GM19468 (cell line): Measurements from ENCODE around the gene BBS7.

Experiments used
- ATAC-seq: cut with Tn5 transposase; IDR thresholded peaks from one replicate; pipeline ENCODE4 v1.9.1; 2021; ENCODE audit warnings: mild to moderate bottlenecking, moderate library complexity, moderate number of reproducible peaks; ENCODE audit not compliant: unreplicated experiment; ENCODE audit errors: extremely low read depth

BBS7 gene

DNA sequence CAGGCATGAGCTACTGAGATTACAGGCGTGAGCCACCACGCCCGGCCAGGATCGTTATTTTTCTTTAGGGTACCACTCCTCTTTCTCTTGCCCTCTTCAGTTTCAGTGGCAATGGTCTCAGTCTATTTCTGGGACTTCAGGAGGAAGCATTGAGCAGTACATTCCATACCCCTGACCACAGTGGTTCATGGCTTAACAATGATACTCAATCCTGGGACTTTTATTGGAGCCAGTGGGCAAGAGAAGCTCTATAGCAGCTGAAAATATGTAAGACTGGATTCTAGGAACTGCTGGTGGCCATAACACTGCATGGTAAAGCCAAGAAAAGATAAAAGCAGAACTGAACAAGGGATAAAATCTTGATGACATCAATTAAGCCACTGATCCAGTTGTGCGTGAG lies 40.8 kb downstream of the BBS7 start:
- ATAC-seq, result no peak

GRCh38 chr4:121827853-121828252 lies 42.4 kb downstream of the BBS7 start:
- ATAC-seq, result no peak

- ATAC-seq, result no peak
Measured at GRCh38 chr4:121824950-121825349, 45.3 kb downstream of the BBS7 start.

GRCh38 chr4:121824171-121824527 lies 46.1 kb downstream of the BBS7 start:
- ATAC-seq, result no peak

GRCh38 chr4:121823505-121824170 lies 46.6 kb downstream of the BBS7 start, which contains the start of gene CCNA2:
Gene CCNA2 (minus strand): TSS chr4:121823883. CDS start chr4:121823628, 255 bp downstream.
- ATAC-seq, result peak; percentile 97

DNA sequence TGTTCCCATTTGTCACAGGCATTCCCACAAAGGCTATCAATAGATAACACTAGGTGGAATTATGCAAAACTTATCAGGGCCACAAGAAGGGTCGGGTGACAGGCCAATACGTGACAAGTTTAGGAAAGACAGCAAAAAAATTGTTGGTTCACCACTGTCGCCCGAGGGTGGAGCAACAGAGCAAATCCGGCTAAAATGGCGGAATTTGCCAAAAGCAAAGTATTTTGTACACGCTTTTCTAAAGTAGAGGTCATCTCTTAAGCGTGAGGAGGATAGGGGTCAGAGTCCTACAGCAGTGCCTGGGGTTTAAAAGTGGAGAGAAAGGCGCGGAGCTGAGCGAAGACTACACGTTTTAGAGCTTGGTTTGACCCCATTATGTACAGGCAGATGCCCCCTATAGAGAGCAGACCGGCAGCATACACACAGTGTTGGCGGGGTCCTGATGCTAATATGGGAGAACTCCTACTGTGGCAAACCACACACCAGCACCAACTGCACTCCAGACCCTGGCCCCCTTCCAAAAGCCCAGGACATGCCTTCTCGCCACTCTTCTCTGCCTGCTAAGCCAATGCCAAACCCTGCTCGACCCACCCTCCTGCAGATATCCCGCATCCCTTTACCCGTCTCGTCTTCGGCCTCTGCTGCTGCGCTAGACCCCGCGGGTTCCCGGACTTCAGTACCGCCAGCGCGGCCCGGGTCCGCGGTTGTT lies 47.3 kb downstream of the BBS7 start:
- peak; percentile 22 for ATAC-seq

DNA sequence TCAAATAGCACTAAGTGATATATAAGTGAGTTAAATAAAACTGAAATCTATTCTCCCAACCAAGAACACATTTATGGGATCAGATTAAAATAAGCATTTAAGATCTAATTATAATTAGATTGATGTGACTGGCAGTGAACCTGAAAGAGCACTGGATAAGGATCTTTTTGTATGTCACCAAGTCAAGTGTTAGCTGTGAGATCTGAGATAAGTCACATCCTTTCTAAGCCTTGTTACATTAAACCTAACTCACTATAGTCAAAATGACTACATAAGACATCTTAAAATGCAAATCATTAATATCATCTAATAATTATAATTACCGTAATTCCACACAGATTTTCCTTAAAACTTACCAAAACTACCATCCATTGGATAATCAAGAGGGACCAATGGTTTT lies 48.2 kb downstream of the BBS7 start:
- no peak for ATAC-seq

- ATAC-seq, result no peak
Measured at GRCh38 chr4:121819216-121819965, 50.9 kb downstream of the BBS7 start.

GRCh38 chr4:121818215-121818614 lies 52.1 kb downstream of the BBS7 start:
- no peak for ATAC-seq

GRCh38 chr4:121817701-121818100 lies 52.6 kb downstream of the BBS7 start:
- no peak for ATAC-seq

DNA sequence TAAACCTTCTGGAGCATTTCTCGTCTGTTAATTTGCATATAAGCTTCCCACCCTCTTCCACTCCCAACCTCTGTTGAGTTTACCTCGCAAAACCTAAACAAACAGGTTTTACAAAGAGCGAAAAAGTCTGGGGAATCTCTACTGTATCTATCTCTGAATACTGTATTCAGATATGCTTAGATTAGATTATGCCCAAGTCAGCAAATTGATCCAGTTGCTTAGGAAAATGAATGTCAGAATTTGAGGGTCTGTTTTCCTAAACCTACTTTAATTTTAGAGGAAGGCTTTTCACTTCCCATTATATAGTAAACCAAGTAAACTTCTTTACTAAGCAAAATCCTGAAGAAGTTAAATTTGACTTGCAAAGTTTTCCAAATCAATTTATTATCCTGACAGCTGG lies 53.3 kb downstream of the BBS7 start:
- ATAC-seq, result no peak

GRCh38 chr4:121814756-121815155 lies 55.5 kb downstream of the BBS7 start:
- ATAC-seq, result no peak

- ATAC-seq, result no peak
Measured at GRCh38 chr4:121811122-121811521, 59.2 kb downstream of the BBS7 start.

GRCh38 chr4:121806411-121806810 lies 63.9 kb downstream of the BBS7 start:
- ATAC-seq, result no peak

- no peak for ATAC-seq
Measured at GRCh38 chr4:121801715-121802075, 68.6 kb downstream of the BBS7 start.

- peak; percentile 53 for ATAC-seq
Measured at GRCh38 chr4:121800961-121801714, 69.1 kb downstream of the BBS7 start, which contains the start of gene EXOSC9. Gene EXOSC9 (plus strand): TSS chr4:121801323. CDS start chr4:121801425, 102 bp downstream.

DNA sequence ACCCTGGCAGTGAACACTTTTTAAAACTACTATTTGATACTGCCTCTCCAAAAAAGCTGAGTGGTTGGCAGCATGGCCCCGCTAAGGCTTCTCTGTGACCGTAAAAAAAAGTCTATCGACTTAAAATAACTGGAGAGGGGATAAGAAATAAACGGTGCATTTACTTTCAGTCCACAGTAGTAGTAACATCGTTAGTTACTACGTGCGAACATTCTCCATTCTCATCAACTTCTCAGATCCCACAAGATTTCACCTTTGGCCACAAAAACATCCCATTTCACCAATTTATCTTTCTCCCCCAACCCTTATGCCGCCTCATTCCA lies 69.7 kb downstream of the BBS7 start:
- ATAC-seq, result no peak

- no peak for ATAC-seq
Measured at GRCh38 chr4:121799867-121800501, 70.3 kb downstream of the BBS7 start.

GRCh38 chr4:121799208-121799823 lies 71.0 kb downstream of the BBS7 start:
- ATAC-seq, result no peak

DNA sequence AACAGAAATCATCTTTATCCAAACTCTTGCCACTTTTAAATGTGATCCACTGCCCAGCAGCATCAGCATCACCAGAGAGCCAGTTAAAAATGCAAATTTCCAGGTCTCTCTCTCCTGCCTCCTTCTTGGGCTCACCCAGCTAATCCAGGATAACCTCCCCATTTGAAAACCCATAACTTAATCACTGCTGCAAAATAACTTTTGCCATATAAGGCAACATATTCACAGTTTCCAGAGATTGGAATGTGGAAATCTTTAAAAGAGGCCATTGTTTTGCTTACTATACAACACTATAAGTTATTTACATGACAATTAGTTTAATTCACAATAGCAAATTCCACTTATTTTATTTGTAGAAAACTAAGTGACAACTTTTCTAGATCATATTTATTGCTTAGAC lies 74.0 kb downstream of the BBS7 start:
- ATAC-seq, result no peak
